ENCODE data around the gene LMNTD2.

LMNTD2 gene

GRCh38 chr11:578276-579035 lies 17.9 kb upstream of the LMNTD2 start:
- peaks cover 48% of the 10 kb centered on the region for H3K36me3 ChIP-seq (ENCODE audit: control insufficient read depth, low read length)
- H4K20me1 ChIP-seq (ENCODE audit: control insufficient read depth, insufficient read depth, low read depth, low read length), result peaks cover 25% of the 10 kb centered on the region
- TF ChIP-seq EZH2phosphoT487 (IDR thresholded peaks at IDR 0.05; ENCODE audit: borderline replicate concordance, low read length), result no peak
- TF ChIP-seq CTCF (IDR thresholded peaks at IDR 0.05; ENCODE audit: low read depth, low read length, poor library complexity, severe bottlenecking), result no peak
- H3K4me3 ChIP-seq (ENCODE audit: low read length), result peak overlapping the region; percentile 95
- H3K9me2 ChIP-seq (replicated peaks; ENCODE audit: control insufficient read depth, low read length), result no peaks in the 10 kb centered on the region
- no peaks in the 10 kb centered on the region for H3F3A ChIP-seq (ENCODE audit: control insufficient read depth, insufficient read depth)
- peak overlapping the region; percentile 95 for H3K4me2 ChIP-seq (ENCODE audit: low read length)
- H3K4me1 ChIP-seq (ENCODE audit: control insufficient read depth, low read length), result peaks cover 30% of the 10 kb centered on the region
- peaks cover 63% of the 10 kb centered on the region for H3K79me2 ChIP-seq (ENCODE audit: control insufficient read depth, low read length)
- peaks cover 8% of the 10 kb centered on the region for H3K27me3 ChIP-seq (ENCODE audit: control insufficient read depth, low read length)
- no peak overlapping the region for H3K27ac ChIP-seq (ENCODE audit: low read depth, low read length)
- no peaks in the 10 kb centered on the region for H3K9me3 ChIP-seq (ENCODE audit: control insufficient read depth, insufficient read depth, low read length)

GRCh38 chr11:577611-577894 lies 17.0 kb upstream of the LMNTD2 start:
- H3K36me3 ChIP-seq (ENCODE audit: control insufficient read depth, low read length), result peaks cover 45% of the 10 kb centered on the region
- H3K27me3 ChIP-seq (ENCODE audit: control insufficient read depth, low read length), result peaks cover 8% of the 10 kb centered on the region
- H3K79me2 ChIP-seq (ENCODE audit: control insufficient read depth, low read length), result peaks cover 61% of the 10 kb centered on the region
- peak overlapping the region; percentile 95 for H3K4me2 ChIP-seq (ENCODE audit: low read length)
- H3K4me3 ChIP-seq (ENCODE audit: low read length), result peak overlapping the region; percentile 95
- TF ChIP-seq EZH2phosphoT487 (IDR thresholded peaks at IDR 0.05; ENCODE audit: borderline replicate concordance, low read length), result no peak
- no peak overlapping the region for H3K27ac ChIP-seq (ENCODE audit: low read depth, low read length)
- H3F3A ChIP-seq (ENCODE audit: control insufficient read depth, insufficient read depth), result no peaks in the 10 kb centered on the region
- no peaks in the 10 kb centered on the region for H3K9me3 ChIP-seq (ENCODE audit: control insufficient read depth, insufficient read depth, low read length)
- no peaks in the 10 kb centered on the region for H3K9me2 ChIP-seq (replicated peaks; ENCODE audit: control insufficient read depth, low read length)
- H4K20me1 ChIP-seq (ENCODE audit: control insufficient read depth, insufficient read depth, low read depth, low read length), result peaks cover 25% of the 10 kb centered on the region
- peaks cover 30% of the 10 kb centered on the region for H3K4me1 ChIP-seq (ENCODE audit: control insufficient read depth, low read length)

GRCh38 chr11:576811-577610 lies 16.5 kb upstream of the LMNTD2 start:
- no peak for TF ChIP-seq CTCF (IDR thresholded peaks at IDR 0.05; ENCODE audit: low read depth, low read length, poor library complexity, severe bottlenecking)
- no peak for TF ChIP-seq EZH2phosphoT487 (IDR thresholded peaks at IDR 0.05; ENCODE audit: borderline replicate concordance, low read length)

More at GRCh38 chr11:576811-577610, 16.5 kb upstream of the LMNTD2 start:
- no peak overlapping the region for H3K27ac ChIP-seq (ENCODE audit: low read depth, low read length)
- peaks cover 41% of the 10 kb centered on the region for H3K36me3 ChIP-seq (ENCODE audit: control insufficient read depth, low read length)
- H3K4me1 ChIP-seq (ENCODE audit: control insufficient read depth, low read length), result peaks cover 30% of the 10 kb centered on the region
- H4K20me1 ChIP-seq (ENCODE audit: control insufficient read depth, insufficient read depth, low read depth, low read length), result peaks cover 25% of the 10 kb centered on the region
- no peaks in the 10 kb centered on the region for H3F3A ChIP-seq (ENCODE audit: control insufficient read depth, insufficient read depth)
- H3K79me2 ChIP-seq (ENCODE audit: control insufficient read depth, low read length), result peaks cover 59% of the 10 kb centered on the region
- no peaks in the 10 kb centered on the region for H3K9me2 ChIP-seq (replicated peaks; ENCODE audit: control insufficient read depth, low read length)
- H3K4me2 ChIP-seq (ENCODE audit: low read length), result peak overlapping the region; percentile 95
- H3K27me3 ChIP-seq (ENCODE audit: control insufficient read depth, low read length), result peaks cover 8% of the 10 kb centered on the region
- H3K9me3 ChIP-seq (ENCODE audit: control insufficient read depth, insufficient read depth, low read length), result no peaks in the 10 kb centered on the region
- H3K4me3 ChIP-seq (ENCODE audit: low read length), result peak overlapping the region; percentile 95

Measured in DOHH2 (cell line).